ENCODE measurements around the gene SFMBT1.

Gene SFMBT1

DNA sequence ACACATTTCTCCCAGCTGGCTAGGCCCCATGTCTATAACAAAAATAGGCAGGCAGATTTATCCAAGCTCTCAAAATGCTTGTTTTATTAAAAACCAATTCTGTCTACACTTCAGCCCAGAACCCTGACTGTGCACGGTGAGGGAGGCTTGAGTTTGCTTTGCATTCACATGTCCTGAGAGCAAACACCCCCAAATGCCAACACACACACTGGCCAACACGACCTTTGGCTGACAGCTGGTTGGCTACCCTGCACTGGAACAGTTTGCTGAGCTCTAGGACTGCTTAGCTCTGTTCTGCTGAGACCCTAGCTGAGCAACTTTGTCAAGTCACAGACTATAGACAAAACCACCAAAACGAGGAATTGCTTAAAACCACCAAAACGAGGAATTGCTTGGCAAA lies 152.2 kb downstream of the SFMBT1 start:
- no peak for DNase-seq (ENCODE audit: low read depth)
- TF ChIP-seq, protein P1, sequence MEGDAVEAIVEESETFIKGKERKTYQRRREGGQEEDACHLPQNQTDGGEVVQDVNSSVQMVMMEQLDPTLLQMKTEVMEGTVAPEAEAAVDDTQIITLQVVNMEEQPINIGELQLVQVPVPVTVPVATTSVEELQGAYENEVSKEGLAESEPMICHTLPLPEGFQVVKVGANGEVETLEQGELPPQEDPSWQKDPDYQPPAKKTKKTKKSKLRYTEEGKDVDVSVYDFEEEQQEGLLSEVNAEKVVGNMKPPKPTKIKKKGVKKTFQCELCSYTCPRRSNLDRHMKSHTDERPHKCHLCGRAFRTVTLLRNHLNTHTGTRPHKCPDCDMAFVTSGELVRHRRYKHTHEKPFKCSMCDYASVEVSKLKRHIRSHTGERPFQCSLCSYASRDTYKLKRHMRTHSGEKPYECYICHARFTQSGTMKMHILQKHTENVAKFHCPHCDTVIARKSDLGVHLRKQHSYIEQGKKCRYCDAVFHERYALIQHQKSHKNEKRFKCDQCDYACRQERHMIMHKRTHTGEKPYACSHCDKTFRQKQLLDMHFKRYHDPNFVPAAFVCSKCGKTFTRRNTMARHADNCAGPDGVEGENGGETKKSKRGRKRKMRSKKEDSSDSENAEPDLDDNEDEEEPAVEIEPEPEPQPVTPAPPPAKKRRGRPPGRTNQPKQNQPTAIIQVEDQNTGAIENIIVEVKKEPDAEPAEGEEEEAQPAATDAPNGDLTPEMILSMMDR (conservative IDR thresholded peaks at IDR 0.05; ENCODE audit: control insufficient read depth, insufficient read depth, low read depth, low read length), result no peak
- no peak overlapping the region for H3K4me3 ChIP-seq (ENCODE audit: control insufficient read depth, low read depth, low read length)

DNA sequence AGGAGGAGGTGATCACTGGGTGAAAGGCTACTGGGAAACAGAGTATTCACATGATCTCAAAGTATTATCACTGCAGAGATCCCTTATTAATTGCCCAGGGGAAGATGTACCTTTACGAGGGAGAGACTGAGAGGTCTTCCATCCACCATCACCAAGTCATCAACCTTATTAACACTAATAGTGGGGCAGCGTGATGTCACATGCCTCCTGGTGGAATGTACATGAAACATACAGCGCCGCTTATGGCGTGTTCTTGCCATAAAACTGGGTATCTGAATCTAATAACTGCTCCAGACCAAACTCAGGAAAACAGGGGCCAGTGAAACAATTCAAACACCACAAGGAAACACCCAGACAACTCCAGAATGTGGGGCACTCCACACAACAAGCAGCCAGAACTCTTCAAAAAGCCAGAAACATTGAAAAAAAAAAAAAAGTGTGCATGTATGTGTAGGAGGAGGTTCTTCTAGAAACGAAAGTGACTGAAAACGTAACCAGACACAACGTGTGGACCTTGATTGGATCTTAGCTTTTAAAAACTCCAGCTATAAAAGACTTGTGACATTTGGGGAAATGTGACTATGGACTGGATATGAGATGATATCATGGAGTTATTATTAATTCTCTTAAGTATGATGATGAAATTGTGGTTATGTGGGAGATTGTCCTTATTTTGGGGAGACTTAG lies 153.1 kb downstream of the SFMBT1 start:
- DNase-seq (ENCODE audit: low read depth), result peak; percentile 38

DNA sequence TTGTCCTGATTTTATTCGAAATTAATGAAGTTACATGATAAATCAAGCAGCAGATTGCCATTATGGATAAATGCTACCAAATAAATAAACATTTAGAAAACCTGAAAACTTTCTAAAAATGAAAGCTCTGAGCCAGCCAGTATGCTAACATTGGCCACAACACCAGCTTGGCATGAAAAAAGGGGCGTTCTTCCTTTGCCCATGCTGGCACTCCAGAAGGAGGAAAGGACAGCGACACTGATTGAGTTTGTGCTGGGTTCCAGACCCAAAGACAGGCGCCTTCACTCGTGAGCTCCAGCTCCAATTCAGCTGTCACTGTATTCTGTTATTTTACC lies 153.6 kb downstream of the SFMBT1 start:
- TF ChIP-seq, protein P1 (conservative IDR thresholded peaks at IDR 0.05; ENCODE audit: control insufficient read depth, insufficient read depth, low read depth, low read length), result no peak
- H3K4me3 ChIP-seq (ENCODE audit: control insufficient read depth, low read depth, low read length), result no peak overlapping the region
- no peak for DNase-seq (ENCODE audit: low read depth)

More for the DNA sequence above, 153.1 kb downstream of the SFMBT1 start:
- H3K4me3 ChIP-seq (ENCODE audit: control insufficient read depth, low read depth, low read length), result no peak overlapping the region
- TF ChIP-seq, protein P1 (conservative IDR thresholded peaks at IDR 0.05; ENCODE audit: control insufficient read depth, insufficient read depth, low read depth, low read length), result no peak

DNA sequence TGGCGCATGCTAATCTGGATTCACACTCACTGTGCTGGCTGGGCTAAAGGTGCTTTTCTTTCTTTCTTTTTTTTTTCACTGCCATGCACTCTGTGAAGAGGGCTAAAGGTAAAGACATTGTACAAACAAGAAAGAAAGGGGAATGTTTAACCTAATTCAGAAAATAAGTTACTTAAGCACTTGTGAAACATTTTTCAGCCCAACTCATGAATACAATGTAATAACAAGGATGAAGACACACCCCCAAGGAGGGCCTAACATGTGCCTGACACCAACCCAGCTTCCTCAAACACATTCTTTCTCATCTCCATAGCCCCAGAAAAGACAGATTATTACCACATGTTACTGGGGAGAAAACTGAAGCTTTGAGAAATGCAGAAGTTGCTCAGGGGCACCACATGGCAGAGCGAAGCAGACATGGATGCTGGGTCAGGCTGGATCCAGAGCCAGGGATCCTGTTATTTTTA lies 154.2 kb downstream of the SFMBT1 start:
- DNase-seq (ENCODE audit: low read depth), result peak; percentile 69
- no peak overlapping the region for H3K4me3 ChIP-seq (ENCODE audit: control insufficient read depth, low read depth, low read length)
- TF ChIP-seq, protein P1 (conservative IDR thresholded peaks at IDR 0.05; ENCODE audit: control insufficient read depth, insufficient read depth, low read depth, low read length), result no peak

DNA sequence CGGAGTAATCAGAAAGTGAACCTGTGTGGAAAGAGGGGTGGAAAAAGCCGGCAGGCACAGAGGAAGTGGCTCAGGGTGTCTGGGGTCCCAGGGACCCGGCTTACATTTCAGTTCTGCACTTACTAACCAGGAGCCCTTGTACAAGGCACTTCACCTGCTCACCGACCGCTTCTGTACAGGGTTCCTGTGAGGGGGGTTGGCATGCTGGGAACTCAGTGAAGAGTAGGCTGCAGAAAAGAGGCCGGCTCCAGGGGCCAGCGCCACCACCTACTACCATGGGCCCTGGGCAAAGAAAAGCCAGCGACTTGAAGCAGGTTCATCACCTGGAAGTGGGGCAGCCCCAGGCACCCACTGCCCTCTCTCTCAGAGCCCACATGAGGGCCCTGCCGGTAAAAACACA lies 154.7 kb downstream of the SFMBT1 start:
- no peak for DNase-seq (ENCODE audit: low read depth)
- no peak overlapping the region for H3K4me3 ChIP-seq (ENCODE audit: control insufficient read depth, low read depth, low read length)
- TF ChIP-seq, protein P1 (conservative IDR thresholded peaks at IDR 0.05; ENCODE audit: control insufficient read depth, insufficient read depth, low read depth, low read length), result no peak

DNA sequence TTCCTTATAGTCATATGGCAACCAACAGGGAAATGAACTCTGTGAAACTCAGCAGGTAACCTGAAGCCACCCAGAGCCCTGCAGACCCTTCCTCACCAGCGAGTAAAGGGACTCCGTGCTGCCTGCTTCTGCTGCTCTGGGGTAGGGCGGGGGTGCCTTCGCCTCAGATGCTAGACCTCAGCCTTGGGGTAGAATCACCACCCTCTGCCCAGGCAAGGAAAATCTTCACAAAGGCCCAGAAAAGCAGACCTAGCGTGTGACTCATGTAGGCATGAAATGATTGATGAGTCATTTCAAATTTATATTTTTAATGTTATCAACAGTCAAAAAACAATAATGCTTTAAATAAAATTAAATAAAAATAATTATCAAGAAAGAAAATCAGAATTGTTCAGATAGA lies 155.1 kb downstream of the SFMBT1 start:
- no peak overlapping the region for H3K4me3 ChIP-seq (ENCODE audit: control insufficient read depth, low read depth, low read length)
- peak; percentile 15 for DNase-seq (ENCODE audit: low read depth)
- TF ChIP-seq, protein P1 (conservative IDR thresholded peaks at IDR 0.05; ENCODE audit: control insufficient read depth, insufficient read depth, low read depth, low read length), result no peak
